SKM-1 treated with dmso at 0.1 percent for 144 hours (cell line): Measurements from ENCODE around the gene SLC2A1.
A peak's percentile ranks its signal among the peaks of the same experiment; 100 is the strongest.

ENCODE experiments used
- DNase-seq: peaks from one replicate; lab custom pipeline; 2025; ENCODE audit not compliant: unreplicated experiment; lab: John Stamatoyannopoulos, UW

SLC2A1 gene

GRCh38 chr1:42944246-42944928 lies 14.3 kb downstream of the SLC2A1 start:
- peak; percentile 8 for DNase-seq

GRCh38 chr1:42943728-42944127 lies 14.9 kb downstream of the SLC2A1 start:
- no peak for DNase-seq

GRCh38 chr1:42943166-42943565 lies 15.5 kb downstream of the SLC2A1 start:
- DNase-seq, result no peak

GRCh38 chr1:42942444-42942843 lies 16.2 kb downstream of the SLC2A1 start:
- no peak for DNase-seq

GRCh38 chr1:42941640-42942330 lies 16.9 kb downstream of the SLC2A1 start:
- DNase-seq, result no peak

GRCh38 chr1:42940851-42941639 lies 17.6 kb downstream of the SLC2A1 start:
- DNase-seq, result no peak

GRCh38 chr1:42938645-42939615 lies 19.7 kb downstream of the SLC2A1 start:
- DNase-seq, result no peak

- peak; percentile 38 for DNase-seq
Observed at GRCh38 chr1:42937836-42938644, 20.6 kb downstream of the SLC2A1 start.

GRCh38 chr1:42937141-42937696 lies 21.4 kb downstream of the SLC2A1 start:
- DNase-seq, result peak; percentile 52

GRCh38 chr1:42936309-42937078 lies 22.2 kb downstream of the SLC2A1 start:
- no peak for DNase-seq

GRCh38 chr1:42935971-42936308 lies 22.7 kb downstream of the SLC2A1 start:
- no peak for DNase-seq

GRCh38 chr1:42935313-42935895 lies 23.3 kb downstream of the SLC2A1 start:
- DNase-seq, result no peak

- no peak for DNase-seq
Observed at GRCh38 chr1:42934541-42935312, 23.9 kb downstream of the SLC2A1 start.

GRCh38 chr1:42933610-42934491 lies 24.8 kb downstream of the SLC2A1 start:
- no peak for DNase-seq

- no peak for DNase-seq
Observed at GRCh38 chr1:42933060-42933586, 25.5 kb downstream of the SLC2A1 start.

GRCh38 chr1:42932442-42932941 lies 26.2 kb downstream of the SLC2A1 start:
- no peak for DNase-seq
